Measurements from ENCODE around the gene SPIN1. TPM values are rescaled to one million over a fixed set of nuclear protein-coding genes. Genes with fewer than 3 reads are reported as not detected.

The SPIN1 gene
- total RNA-seq, 2 donors from 2014 or later, result 21.8 to 42.8 TPM

GRCh38 chr9:88435336-88435735, 47.1 kb downstream of the SPIN1 start:
- no peaks in the 10 kb centered on the region for H3K9me3 ChIP-seq
- TF ChIP-seq CTCF (IDR thresholded peaks at IDR 0.05), result no peak
- TF ChIP-seq POLR2A (IDR thresholded peaks at IDR 0.05), result no peak
- no peak overlapping the region for H3K4me3 ChIP-seq
- WGBS, 2 donors, result 89% methylated on average over 2 of the region's 2 CpGs
- H3K36me3 ChIP-seq (replicated peaks in 1 of 2; ENCODE audit: insufficient read depth in 1 of 2, low read depth in 2 of 2), result no peaks in the 10 kb centered on the region
- H3K27me3 ChIP-seq, result no peaks in the 10 kb centered on the region
- no peak for ATAC-seq
- DNase-seq, result no peak
- intact Hi-C loops (cut with DNase I), result no loop called here
- peaks cover 15% of the 10 kb centered on the region for H3K4me1 ChIP-seq
- no peak overlapping the region for H3K27ac ChIP-seq

DNA sequence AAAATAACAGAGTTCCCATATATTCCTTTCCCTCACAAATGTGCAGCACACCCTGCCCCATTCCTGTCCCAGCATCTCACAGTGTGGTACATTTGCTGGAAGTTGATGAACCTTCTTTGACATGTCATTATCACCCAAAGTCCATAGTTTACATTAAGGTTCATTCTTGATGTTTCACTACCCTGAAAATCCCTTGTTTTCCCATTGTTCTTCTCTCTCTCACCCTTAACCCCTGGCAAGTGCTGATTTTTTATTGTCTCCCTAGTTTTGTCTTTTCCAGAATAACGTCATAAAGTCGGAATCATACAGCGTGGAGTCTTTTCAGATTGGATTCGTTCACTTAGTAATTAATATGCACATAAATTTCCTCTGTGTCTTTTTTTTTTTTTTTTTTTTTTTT, 48.1 kb downstream of the SPIN1 start:
- no peaks in the 10 kb centered on the region for H3K36me3 ChIP-seq (replicated peaks in 1 of 2; ENCODE audit: insufficient read depth in 1 of 2, low read depth in 2 of 2)
- TF ChIP-seq POLR2A (IDR thresholded peaks at IDR 0.05) (no peak), CTCF (IDR thresholded peaks at IDR 0.05) (no peak)
- peaks cover 15% of the 10 kb centered on the region for H3K4me1 ChIP-seq
- intact Hi-C loops (cut with DNase I), result no loop called here
- H3K27me3 ChIP-seq, result no peaks in the 10 kb centered on the region
- no peak for ATAC-seq
- H3K27ac ChIP-seq, result no peak overlapping the region
- H3K4me3 ChIP-seq, result no peak overlapping the region
- DNase-seq, result no peak
- whole genome bisulfite sequencing, 2 donors, result 96 to 99% methylated on average over 4 of the region's 4 CpGs
- no peaks in the 10 kb centered on the region for H3K9me3 ChIP-seq

GRCh38 chr9:88437210-88438146, 49.2 kb downstream of the SPIN1 start:
- Histone ChIP-seq H3K9me3 (no peaks in the 10 kb centered on the region), H3K36me3 (replicated peaks in 1 of 2; ENCODE audit: insufficient read depth in 1 of 2, low read depth in 2 of 2) (no peaks in the 10 kb centered on the region), H3K27me3 (no peaks in the 10 kb centered on the region), H3K27ac (no peak overlapping the region), H3K4me1 (peaks cover 15% of the 10 kb centered on the region), H3K4me3 (no peak overlapping the region)
- ATAC-seq (no peak), DNase-seq (no peak)
- intact Hi-C loops (cut with DNase I), result no loop called here
- 82 to 86% methylated on average over 13 of the region's 13 CpGs for WGBS, 2 donors
- no peak for TF ChIP-seq CTCF (IDR thresholded peaks at IDR 0.05)
- no peak for TF ChIP-seq POLR2A (IDR thresholded peaks at IDR 0.05)

DNA sequence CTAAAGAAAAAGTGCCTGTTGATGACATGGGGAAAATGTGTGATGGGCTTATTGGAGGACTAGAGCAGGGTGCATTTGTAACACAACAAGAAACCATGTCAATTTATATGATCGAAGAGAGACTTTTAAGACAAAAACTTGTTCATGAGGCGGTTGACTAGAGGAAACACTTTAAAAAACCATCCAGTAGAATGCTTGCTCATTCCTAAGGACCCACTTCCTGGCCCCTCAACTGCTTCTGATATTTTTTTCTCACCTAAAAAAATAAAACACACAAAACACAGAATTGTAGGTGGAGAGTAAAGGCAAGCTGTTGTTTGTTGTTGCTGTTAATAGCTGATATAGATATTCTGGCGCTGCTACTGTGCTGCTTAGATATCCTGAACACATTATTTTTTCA, 50.6 kb downstream of the SPIN1 start:
- Histone ChIP-seq H3K36me3 (replicated peaks in 1 of 2; ENCODE audit: insufficient read depth in 1 of 2, low read depth in 2 of 2) (no peaks in the 10 kb centered on the region), H3K9me3 (no peaks in the 10 kb centered on the region), H3K27ac (no peak overlapping the region), H3K4me3 (no peak overlapping the region), H3K27me3 (no peaks in the 10 kb centered on the region), H3K4me1 (peaks cover 15% of the 10 kb centered on the region)
- ATAC-seq, result no peak
- DNase-seq, result no peak
- WGBS, 2 donors, result 81 to 84% methylated on average over 3 of the region's 3 CpGs
- intact Hi-C loops (cut with DNase I), result no loop called here
- no peak for TF ChIP-seq POLR2A (IDR thresholded peaks at IDR 0.05)
- no peak for TF ChIP-seq CTCF (IDR thresholded peaks at IDR 0.05)
